ENCODE measurements around the gene OCIAD1. TPM values are rescaled to one million over a fixed set of nuclear protein-coding genes. Genes with fewer than 3 reads are reported as not detected.

The OCIAD1 gene
- total and polyA plus RNA-seq, 2 of the 13 experiments (the other 11 are each of a cell fraction or from before 2014, with no cell fraction given): 67.3 to 74.9 TPM

- POLR2A ChIA-PET: no interaction called here
These were observed 10.3 kb downstream of the OCIAD1 start for GRCh38 chr4:48841045-48841827.

More at GRCh38 chr4:48841045-48841827, 10.3 kb downstream of the OCIAD1 start:
- Histone ChIP-seq H2AFZ (ENCODE audit: low read length) (no peak overlapping the region), H3K79me2 (ENCODE audit: insufficient read depth, low read length) (peaks cover 5% of the 10 kb centered on the region), H3K9ac (ENCODE audit: insufficient read depth, low read depth, low read length) (no peak overlapping the region), H3K4me3 (replicated peaks in 1 of 3; ENCODE audit: insufficient read depth in 1 of 3, low read depth in 2 of 3, low read length in 3 of 3) (no peak overlapping the region), H4K20me1 (ENCODE audit: insufficient read depth, low read length) (no peaks in the 10 kb centered on the region), H3K36me3 (replicated peaks in 1 of 2; ENCODE audit: control insufficient read depth in 1 of 2, insufficient read depth in 2 of 2, low read length in 2 of 2) (peaks cover 2 to 4% of the 10 kb centered on the region in 2 experiments; a peak in 2 of 5 replicates), H3K4me1 (ENCODE audit: insufficient read depth, low read length) (no peaks in the 10 kb centered on the region), H3K9me3 (ENCODE audit: low read length) (no peaks in the 10 kb centered on the region), H3K27me3 (ENCODE audit: control insufficient read depth in 1 of 2, insufficient read depth in 2 of 2, low read length in 2 of 2) (no peaks in the 10 kb centered on the region), H3K4me2 (ENCODE audit: low read depth, low read length) (no peak overlapping the region), H3K27ac (ENCODE audit: extremely low read length, insufficient read depth, low read length) (no peak overlapping the region)
- 77% methylated on average over 9 of the region's 9 CpGs for WGBS (ENCODE audit: low lambda C conversion rate)
- in situ Hi-C loops (cut with HindIII; ENCODE audit: extremely low pct_ligation_motif_present, low pct_unique_long_range_greater_than_20kb) (no loop called here), intact Hi-C loops (cut with micrococcal nuclease; ENCODE audit: unreplicated experiment) (no loop called here)
- FAIRE-seq (no peak), DNase-seq (ENCODE audit: low spot score) (no peak), ATAC-seq (no peak)
- BruUV-seq (replicated peaks): no TSS peak
- TF ChIP-seq ZBTB14 (CRISPR knock-in tag; IDR thresholded peaks at IDR 0.05) (no peak), SIX1 (CRISPR knock-in tag; IDR thresholded peaks at IDR 0.05; ENCODE audit: borderline replicate concordance) (no peak), ZNF160 (CRISPR knock-in tag; IDR thresholded peaks at IDR 0.05) (no peak), ZNF550 (CRISPR knock-in tag; IDR thresholded peaks at IDR 0.05; ENCODE audit: borderline replicate concordance) (no peak), SMAD3 (CRISPR knock-in tag; IDR thresholded peaks at IDR 0.05) (no peak), ZBTB8A (CRISPR knock-in tag; IDR thresholded peaks at IDR 0.05; ENCODE audit: borderline replicate concordance, low read depth) (no peak), HNF4G (IDR thresholded peaks at IDR 0.05; ENCODE audit: borderline replicate concordance, low read depth, low read length) (no peak), HNF4G (CRISPR knock-in tag; IDR thresholded peaks at IDR 0.05; ENCODE audit: borderline replicate concordance, low read depth) (no peak), ARNT2 (CRISPR knock-in tag; IDR thresholded peaks at IDR 0.05; ENCODE audit: low read depth) (no peak), ZNF652 (CRISPR knock-in tag; IDR thresholded peaks at IDR 0.05; ENCODE audit: borderline replicate concordance, low read depth) (no peak), ZFAT (CRISPR knock-in tag; conservative IDR thresholded peaks at IDR 0.05) (no peak), RARG (CRISPR knock-in tag; IDR thresholded peaks at IDR 0.05; ENCODE audit: low read depth) (no peak), ZNF713 (CRISPR knock-in tag; IDR thresholded peaks at IDR 0.05) (no peak), HOMEZ (CRISPR knock-in tag; IDR thresholded peaks at IDR 0.05; ENCODE audit: low read depth) (no peak)
- CTCF ChIA-PET (ENCODE audit: low intra/inter-chr PET ratio, low total read pairs): no interaction called here
